ENCODE results near the gene MCC.

MCC gene

DNA sequence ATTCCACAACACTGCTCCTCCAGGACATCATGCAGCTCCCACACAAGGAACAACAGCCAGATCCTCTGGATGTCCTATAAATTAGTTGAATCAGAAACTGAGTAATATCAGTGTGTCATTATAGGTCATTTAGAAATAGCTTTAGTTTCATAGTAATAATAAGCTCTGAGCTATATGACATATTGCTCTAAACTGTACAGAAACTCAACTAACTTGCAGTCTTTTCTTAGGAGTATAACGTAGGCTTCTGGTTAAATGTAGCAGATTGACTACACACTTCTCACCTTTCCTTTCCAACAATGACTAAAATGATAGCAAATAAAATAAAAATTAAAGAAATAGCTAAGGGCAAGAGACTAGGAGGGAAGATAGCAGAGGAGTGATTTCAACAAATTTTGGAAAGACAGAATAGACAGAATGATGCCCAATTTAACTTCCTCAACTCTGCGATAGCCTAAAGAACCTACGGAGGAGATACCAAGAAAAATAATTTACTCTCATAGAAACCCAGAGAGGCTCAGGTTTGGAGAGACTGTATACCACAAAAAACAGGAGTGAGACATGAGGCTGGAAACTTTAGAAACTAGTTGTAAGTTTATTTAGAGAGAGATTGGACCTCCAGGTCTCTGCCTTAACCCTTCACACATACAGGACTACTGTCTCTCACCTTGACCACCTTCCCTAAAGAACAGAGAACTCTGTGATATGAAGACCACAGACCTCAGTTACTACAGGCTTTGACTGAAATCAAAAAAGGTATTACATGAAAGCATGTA lies 247.1 kb downstream of the MCC start:
- DNase-seq, result no peak

DNA sequence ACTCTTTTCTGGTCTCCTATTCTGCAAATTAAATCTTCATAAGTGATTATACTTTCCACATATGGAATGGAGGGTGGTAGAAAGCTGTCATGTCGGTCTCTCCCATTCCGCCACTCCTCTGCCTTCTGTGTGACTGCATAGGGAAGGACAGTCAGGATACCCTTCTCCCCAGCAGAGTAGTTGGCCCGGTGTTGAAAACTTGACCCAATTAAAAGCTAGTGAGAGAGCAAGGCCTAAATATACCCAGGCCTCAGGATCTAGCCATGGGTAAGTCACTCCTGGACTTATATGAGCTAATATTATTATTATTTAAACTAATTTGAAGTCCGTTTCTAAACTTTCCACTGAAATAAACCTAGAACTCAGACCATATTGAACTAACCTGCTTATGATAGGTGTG lies 248.2 kb downstream of the MCC start:
- no peak for DNase-seq

GRCh38 chr5:113237893-113238292 lies 250.4 kb downstream of the MCC start:
- DNase-seq, result no peak

DNA sequence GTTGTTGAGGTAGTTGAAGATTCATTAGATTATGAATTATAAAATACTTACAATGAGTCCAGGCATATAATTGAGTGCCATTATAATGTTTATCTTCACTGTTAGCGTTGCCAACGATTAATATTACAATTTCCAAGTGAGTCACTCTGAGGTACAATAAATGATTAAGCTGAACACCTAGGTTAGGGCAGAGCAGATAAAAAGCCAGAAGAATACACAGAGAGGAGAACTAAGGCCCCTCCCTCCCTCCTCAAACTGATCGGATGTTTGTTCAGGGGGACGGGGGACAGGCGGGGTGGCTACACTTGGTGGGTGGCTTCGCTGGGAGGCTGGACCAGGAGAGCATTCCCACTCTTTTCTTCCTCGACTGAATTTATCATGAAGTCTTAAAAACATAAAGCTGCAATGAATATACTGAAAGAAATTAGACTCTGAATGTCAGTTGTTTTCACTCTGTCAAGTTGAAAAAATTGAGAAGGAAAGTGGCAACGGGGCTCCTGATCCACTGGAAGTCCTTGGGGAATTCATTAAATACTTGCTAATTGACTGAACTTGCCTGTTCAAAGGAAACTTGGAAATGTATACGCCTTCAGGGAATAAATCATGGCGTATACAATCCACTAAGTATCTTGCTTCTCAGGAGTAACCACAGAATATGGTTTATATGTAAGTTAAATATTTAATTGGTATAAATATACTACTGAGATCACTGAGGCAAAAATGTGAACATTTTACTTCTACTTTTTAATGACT lies 251.5 kb downstream of the MCC start:
- no peak for DNase-seq

DNA sequence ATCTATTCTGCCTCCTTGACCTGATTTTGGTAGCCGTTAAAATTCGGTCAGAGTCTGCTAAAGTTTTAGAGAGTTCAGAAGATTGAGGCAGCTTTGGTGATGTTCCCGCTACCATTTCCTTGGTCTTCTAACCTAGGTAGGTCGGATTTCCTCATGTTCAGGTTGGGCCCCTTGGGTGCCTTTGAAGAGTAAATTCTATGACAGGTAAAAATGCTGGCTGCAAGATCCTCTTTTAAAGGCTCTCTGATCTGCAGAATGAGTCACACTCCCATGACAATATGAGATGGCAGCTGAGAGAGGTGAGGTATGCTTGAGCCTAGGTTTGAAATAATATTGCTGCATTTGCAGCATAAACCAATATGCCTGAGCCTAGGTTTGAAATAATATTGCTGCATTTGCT lies 252.4 kb downstream of the MCC start:
- no peak for DNase-seq

GRCh38 chr5:113234546-113234945 lies 253.7 kb downstream of the MCC start:
- DNase-seq, result no peak

GRCh38 chr5:113233606-113234005 lies 254.6 kb downstream of the MCC start:
- no peak for DNase-seq

DNA sequence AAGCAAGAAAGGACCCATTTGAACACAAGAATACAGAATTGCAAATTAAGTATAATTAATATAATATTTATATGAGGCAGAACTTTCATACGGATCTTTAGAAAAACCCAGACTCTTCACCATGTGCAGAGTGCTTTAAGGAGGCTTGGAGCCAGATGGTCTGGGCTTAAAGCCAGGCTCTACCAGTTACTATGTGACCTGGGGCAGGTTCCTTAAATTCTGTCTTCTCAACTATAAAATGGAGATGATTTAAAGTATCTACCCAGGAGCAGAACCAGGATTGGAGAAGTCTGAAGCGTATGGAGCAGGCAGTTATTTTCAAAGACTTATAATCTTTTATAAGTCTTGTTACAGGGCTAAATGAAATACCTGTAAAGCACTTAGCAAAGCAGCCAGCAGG lies 255.6 kb downstream of the MCC start:
- DNase-seq, result no peak

DNA sequence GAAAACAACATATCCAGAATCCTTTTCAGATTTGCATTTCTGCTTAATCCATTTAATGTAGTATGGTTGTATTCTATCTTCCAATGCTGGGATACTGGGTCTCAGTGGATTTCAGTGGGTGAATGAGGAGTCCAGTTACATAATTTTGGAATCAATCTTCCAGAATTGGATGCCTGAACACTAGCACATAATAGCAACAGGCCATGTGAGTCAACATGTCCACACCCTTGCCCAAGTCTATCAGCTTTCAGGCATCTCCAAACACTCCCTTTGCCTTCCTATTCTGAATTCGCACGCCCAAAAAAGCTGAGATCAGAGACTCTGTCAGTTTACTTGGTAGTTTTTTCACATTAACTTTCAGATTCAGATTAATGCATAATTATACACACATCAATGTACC lies 256.0 kb downstream of the MCC start:
- DNase-seq, result no peak

- no peak for DNase-seq
Observed at GRCh38 chr5:113231653-113232000, 256.6 kb downstream of the MCC start.

DNA sequence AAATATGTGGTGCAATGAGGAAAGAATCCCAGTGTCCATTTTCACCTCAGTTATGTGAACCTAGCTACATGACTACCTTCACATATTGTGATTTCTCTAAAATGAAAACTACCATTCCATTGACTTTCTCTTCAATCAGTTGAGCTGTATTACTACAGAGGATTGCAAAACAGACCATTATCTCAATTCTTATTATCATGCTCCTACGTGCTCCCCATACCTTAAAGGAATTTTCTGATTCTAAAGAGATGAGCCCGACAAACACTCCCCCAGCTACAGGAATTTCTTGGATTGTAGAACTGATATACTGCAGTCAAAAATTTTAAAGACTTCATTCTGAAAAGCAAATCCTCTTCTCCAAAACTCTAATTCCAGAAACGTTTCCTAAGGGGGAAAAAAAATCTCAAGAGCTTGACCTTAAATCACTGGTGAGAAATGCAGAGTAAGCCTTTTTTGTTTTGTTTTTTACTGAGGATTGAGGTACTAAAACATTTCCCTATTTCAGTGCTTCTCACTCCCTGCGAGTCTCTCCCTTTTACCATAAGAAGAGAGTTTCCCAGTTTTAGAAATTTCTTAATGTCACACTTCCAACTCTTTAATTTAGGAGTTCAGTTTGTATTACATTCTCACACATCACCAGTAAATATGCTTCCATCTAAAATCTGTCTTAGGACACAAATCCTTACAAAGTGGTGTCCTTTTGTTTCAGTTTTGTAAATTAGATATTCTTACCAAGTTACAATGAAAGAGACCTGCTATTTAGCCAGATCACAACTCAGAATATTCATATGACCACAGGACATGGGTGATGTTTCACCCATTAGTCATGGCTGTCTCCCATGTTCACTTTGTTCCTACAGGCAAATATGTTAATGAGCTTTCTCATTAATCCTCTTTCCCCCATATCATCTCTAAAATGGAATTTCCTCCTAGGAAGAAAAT lies 257.3 kb downstream of the MCC start:
- DNase-seq, result no peak

DNA sequence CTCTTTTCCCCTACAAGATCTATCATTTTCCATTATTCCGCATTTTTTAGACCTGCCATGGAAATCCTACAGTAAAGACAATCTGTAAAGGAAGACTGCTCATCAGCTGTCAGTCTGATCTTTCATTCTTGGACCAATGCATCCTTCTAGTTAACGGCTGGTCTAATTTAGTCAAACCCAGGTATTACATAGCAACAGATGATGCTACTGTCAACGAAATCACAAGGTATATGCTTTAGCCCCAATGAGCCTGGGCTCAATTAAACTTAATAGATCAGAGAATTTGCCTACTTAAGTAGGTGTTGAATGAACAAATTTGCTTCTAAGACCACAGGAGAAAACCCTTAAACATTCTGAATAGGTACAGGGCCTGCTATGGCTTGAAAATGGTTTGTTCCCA lies 260.5 kb downstream of the MCC start:
- no peak for DNase-seq

DNA sequence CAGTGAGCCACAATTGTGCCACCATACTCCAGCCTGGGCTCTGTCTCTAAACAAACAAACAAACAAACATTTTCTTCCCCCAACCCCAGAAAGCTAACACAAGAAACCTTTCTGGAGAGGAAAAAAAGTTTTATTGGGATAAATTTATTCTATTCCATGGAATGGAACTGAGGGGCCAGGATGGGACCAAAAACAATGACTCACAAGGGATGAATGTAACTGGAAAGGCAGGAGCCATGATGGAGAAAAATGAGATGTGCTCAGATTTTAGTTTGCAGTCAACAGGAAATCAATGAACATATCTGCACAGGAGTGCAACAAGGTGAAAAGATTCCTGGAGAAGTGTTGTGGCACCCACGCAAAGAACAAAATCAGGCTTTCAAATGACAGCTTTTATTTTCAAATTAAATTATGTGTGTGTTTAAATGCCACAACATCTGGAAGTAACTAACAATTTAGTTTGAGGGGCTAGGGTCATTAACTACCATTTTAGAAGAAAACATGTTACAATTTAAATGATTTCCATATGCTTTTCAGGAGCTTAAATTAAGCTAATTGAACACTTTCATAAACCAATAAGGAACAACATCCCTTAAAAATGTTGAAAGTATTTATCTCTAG lies 262.0 kb downstream of the MCC start:
- no peak for DNase-seq

DNA sequence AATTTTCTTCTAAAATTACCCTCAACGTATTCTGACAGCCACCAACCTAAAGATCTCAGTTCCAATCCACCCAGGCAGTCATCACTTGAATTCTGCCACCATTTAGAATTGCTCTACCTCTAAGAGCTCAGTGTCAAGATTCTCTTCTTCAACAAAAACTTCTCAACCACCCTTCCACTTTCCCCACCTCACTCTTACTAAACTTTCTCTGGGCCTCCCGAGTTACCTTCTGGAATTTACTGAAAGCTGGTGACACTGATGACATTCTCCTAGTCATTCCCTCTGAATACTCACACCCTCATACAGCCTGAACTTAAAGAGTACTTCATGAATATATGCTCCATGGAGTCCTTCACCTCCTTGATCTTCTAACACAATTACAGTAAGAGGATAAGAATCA lies 263.0 kb downstream of the MCC start:
- DNase-seq, result no peak

- DNase-seq, result no peak
Observed at GRCh38 chr5:113224605-113225065, 263.6 kb downstream of the MCC start.

GRCh38 chr5:113223831-113224604 lies 264.2 kb downstream of the MCC start:
- no peak for DNase-seq

DNA sequence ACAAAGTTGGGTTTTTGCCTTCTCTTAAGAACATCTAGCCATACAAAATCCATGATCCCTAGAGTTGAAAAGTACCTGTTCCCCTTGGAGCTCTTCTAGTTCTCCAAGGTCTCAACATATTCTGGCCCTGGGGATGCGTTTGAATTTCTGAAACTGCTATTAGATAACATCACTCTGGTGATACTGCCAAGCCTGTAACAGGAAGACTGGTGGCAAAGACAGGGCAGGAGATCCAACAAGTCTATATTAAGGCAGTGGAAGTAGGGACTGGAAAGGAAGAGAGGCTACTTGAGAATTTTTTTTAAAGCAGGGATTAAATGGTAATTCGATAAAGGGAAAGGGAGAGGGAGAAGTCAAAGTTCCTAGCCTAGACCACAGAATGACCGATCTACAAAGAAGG lies 264.9 kb downstream of the MCC start:
- no peak for DNase-seq

- DNase-seq, result no peak
Observed at GRCh38 chr5:113221294-113222176, 266.7 kb downstream of the MCC start.

DNA sequence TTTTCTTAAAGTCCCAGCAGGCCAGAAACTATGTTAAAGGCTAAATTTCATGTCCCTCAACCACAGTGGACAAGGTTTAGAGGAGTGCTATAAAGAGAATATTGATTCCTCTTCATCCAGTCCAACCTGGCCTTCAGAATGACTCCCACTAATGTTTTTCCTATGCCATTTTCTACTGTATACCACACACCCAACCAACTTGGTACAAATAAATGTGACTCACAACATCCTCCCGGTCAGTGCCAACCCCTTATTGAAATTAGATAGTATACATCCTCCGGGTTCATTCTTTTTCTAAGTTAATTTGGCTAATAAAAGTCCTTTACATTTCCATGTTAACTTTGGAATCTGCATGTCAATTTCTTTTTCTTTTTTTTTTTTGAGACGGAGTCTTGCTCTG lies 268.6 kb downstream of the MCC start:
- no peak for DNase-seq

- DNase-seq, result no peak
Observed at GRCh38 chr5:113218906-113219517, 269.2 kb downstream of the MCC start.

GRCh38 chr5:113218200-113218599 lies 270.1 kb downstream of the MCC start:
- DNase-seq, result no peak

Measured in DMS153 (cell line).